GM12892 (cell line): ENCODE data around the gene ANKDD1B.
"Not testable (repeated sequence)": the region's sequence is repeated elsewhere in the genome, so short reads cannot be mapped to it uniquely, and the experiment has no call there.

Source experiments
- DNase-seq: peaks from one replicate; pipeline ENCODE4 v3.0.0; 2011; ENCODE audit not compliant: insufficient read length
- FAIRE-seq: peaks from 2 replicates; lab custom pipeline; 2011; peaks lifted over from hg19 to GRCh38; lab: Jason Lieb, UNC
- POLR2A ChIP-seq: IDR thresholded peaks from 2 replicates; pipeline ENCODE4 v1.6.1; 2011; ENCODE audit warnings: low read depth, low read length, control low read depth
- POLR2AphosphoS5 ChIP-seq: IDR thresholded peaks from 2 replicates; pipeline ENCODE4 v1.6.1; 2011; ENCODE audit warnings: low read depth, low read length, control low read depth
- TAF1 ChIP-seq: IDR thresholded peaks from 2 replicates; pipeline ENCODE4 v1.6.1; 2011; ENCODE audit warnings: low read depth, mild to moderate bottlenecking, control low read depth, low read length, borderline replicate concordance

Gene ANKDD1B

GRCh38 chr5:75686480-75686879 lies 75.2 kb downstream of the ANKDD1B start:
- no peak for FAIRE-seq
- no peak for DNase-seq
- TF ChIP-seq TAF1 (no peak), POLR2A (no peak), POLR2AphosphoS5 (no peak)

GRCh38 chr5:75690669-75691068 lies 79.4 kb downstream of the ANKDD1B start:
- no peak for TF ChIP-seq POLR2AphosphoS5
- TF ChIP-seq POLR2A = no peak
- TF ChIP-seq TAF1 = no peak
- FAIRE-seq (no peak), DNase-seq (no peak)

GRCh38 chr5:75694781-75695180 lies 83.5 kb downstream of the ANKDD1B start:
- DNase-seq (no peak), FAIRE-seq (no peak)
- TF ChIP-seq POLR2AphosphoS5 (no peak), POLR2A (no peak), TAF1 (no peak)

- not testable (repeated sequence) for DNase-seq, FAIRE-seq
Measured at GRCh38 chr5:75695472-75696351, 84.5 kb downstream of the ANKDD1B start.

- DNase-seq (no peak), FAIRE-seq (no peak)
- TF ChIP-seq POLR2AphosphoS5 (no peak), TAF1 (no peak), POLR2A (no peak)
Measured at GRCh38 chr5:75701856-75702255, 90.6 kb downstream of the ANKDD1B start.

- DNase-seq = no peak
- TF ChIP-seq TAF1 (no peak), POLR2A (no peak), POLR2AphosphoS5 (no peak)
- no peak for FAIRE-seq
Measured at GRCh38 chr5:75706016-75706415, 94.8 kb downstream of the ANKDD1B start.

GRCh38 chr5:75706775-75707174 lies 95.5 kb downstream of the ANKDD1B start:
- DNase-seq = no peak
- TF ChIP-seq TAF1 = no peak
- no peak for TF ChIP-seq POLR2AphosphoS5
- TF ChIP-seq POLR2A = no peak
- no peak for FAIRE-seq

GRCh38 chr5:75707911-75708509 lies 96.8 kb downstream of the ANKDD1B start:
- no peak for FAIRE-seq
- no peak for TF ChIP-seq POLR2AphosphoS5
- no peak for TF ChIP-seq TAF1
- TF ChIP-seq POLR2A = no peak
- no peak for DNase-seq

GRCh38 chr5:75710637-75711036 lies 99.4 kb downstream of the ANKDD1B start:
- DNase-seq = no peak
- TF ChIP-seq POLR2AphosphoS5 = no peak
- no peak for TF ChIP-seq POLR2A
- no peak for TF ChIP-seq TAF1
- FAIRE-seq = no peak

GRCh38 chr5:75711151-75711550 lies 99.9 kb downstream of the ANKDD1B start:
- DNase-seq = no peak
- no peak for FAIRE-seq
- no peak for TF ChIP-seq TAF1
- no peak for TF ChIP-seq POLR2AphosphoS5
- no peak for TF ChIP-seq POLR2A

GRCh38 chr5:75712091-75712490 lies 100.8 kb downstream of the ANKDD1B start:
- no peak for FAIRE-seq
- TF ChIP-seq POLR2AphosphoS5 = no peak
- no peak for TF ChIP-seq TAF1
- TF ChIP-seq POLR2A = no peak

GRCh38 chr5:75716715-75717081 lies 105.4 kb downstream of the ANKDD1B start:
- DNase-seq = no peak

More at GRCh38 chr5:75712091-75712490, 100.8 kb downstream of the ANKDD1B start:
- no peak for DNase-seq

More at GRCh38 chr5:75716715-75717081, 105.4 kb downstream of the ANKDD1B start:
- FAIRE-seq = no peak
- no peak for TF ChIP-seq POLR2AphosphoS5
- no peak for TF ChIP-seq TAF1
